Forelimb muscle (tissue), 1 donor: ENCODE data around the gene MYRF. TPM values are rescaled to one million over a fixed set of nuclear protein-coding genes. Genes with fewer than 3 reads are reported as not detected.

Experiments
- DNase-seq: peaks from one replicate; pipeline ENCODE4 v3.0.0-alpha.2; 2013; ENCODE audit warnings: low read depth
- polyA plus RNA-seq: library from polyadenylated mRNA; unstranded; fragments of 120-200 nt; gene quantifications from one replicate; pipeline ENCODE4 v1.2.1, GENCODE V29; 2013; ENCODE audit not compliant: insufficient read length

MYRF gene
- polyA plus RNA-seq, 1 donor: 0.94 TPM

DNA sequence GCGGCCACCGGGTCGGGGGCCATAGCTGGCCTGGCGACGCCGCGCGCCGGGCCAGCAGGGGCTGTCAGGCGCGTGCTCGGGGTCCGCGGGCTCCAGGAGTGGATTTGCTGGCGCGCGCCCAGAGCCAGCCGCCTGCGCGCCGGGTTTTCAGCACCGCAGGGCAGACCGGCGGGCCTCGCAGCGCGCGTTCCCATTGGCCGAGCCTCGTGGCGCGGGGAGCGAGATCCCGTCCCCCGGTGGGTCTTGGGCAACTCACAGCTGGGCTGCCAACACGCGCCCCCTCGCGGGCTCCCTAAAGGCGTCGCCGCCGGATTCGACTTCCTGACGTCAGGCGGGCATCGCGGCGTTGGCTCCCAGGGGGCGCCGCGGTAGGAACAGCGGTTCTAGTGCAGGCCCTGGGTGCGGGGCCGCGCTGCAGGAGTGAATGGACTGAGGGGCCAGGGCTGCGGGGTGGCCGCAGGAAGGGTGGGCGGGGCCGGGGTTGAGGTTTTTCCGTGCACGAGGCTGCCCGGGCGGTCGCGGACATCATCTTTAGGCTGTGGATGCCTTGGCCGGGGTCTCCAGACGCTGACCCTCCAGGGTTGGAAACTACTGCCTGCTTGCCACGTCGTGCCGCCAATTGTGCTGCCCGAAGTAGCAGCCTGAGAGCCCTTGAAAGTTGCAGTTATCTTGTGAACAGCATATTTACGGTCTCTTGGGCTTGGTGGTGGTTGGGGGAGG, 64.5 kb downstream of the MYRF start, which contains the start of gene FADS1:
TSS of gene FADS1 (minus strand) at position 268 of the 720 bp plus-strand sequence. CDS start at position 194, 74 bp downstream.
- DNase-seq: no peak

- no peak for DNase-seq
Observed at GRCh38 chr11:61817471-61818202, 65.2 kb downstream of the MYRF start.

DNA sequence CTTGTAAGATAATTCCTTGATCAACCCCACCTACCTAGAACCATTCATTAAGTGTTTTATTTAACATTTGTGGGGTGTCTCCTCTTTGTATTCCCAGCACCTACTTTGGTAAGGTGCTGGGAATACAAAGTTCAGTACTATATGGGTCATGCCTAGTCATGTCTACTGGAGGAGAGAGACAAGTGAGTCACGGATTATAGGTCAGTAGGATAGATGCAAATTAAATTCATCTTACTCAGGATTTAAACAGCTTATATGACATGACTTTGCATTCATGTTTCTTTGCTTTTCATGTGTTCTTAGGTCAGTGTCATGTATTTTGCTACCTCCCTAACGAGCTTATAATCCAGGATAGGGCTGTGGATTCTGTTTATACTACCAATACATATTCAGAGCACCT, 67.7 kb downstream of the MYRF start:
- no peak for DNase-seq

- no peak for DNase-seq
Observed at GRCh38 chr11:61826930-61827570, 74.6 kb downstream of the MYRF start.

- peak; percentile 80 for DNase-seq
Observed at GRCh38 chr11:61827571-61828378, 75.3 kb downstream of the MYRF start, which contains the start of gene FADS2. FADS2 (plus strand) TSS chr11:61828300; CDS start chr11:61828391, 91 bp downstream.

GRCh38 chr11:61828379-61828628, 75.9 kb downstream of the MYRF start:
- no peak for DNase-seq

DNA sequence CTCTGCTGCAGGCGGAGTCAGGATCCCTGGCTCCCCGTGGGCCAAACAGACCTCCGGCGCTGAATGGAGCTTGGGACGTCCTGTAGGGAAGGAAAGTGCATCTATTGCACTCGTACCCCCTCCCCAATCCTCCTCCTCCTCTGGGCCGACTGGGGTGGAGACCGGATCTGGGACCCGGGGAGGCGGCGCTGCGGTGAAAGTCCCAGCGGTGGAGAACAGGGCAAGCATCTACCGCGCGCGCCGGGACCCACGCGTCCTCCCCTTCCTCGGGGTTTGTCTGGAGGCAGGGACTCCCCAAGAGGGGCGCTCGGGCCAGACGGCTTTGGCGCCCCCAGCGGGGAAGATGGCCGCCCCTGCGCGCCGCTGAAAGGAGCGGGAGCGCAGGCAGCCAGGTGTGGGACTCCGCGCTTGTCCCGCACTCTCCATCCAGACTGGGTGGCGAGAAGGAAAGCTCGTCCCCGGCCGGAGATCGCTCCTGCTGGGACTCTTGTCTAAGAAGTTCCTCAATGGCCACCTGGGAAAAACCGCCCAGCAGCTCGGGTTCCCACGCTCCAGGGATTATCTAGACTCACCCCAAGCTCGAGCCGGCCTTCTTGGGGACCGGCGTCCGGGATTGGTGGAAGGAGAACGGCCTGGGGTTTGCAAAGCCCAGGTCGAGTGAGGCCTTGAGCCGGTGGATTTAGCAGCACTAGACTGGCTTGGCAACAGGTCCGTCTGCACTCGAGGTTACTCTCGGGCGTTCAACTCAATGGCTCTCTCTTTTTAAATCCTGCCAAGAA, 76.4 kb downstream of the MYRF start:
- DNase-seq: no peak

DNA sequence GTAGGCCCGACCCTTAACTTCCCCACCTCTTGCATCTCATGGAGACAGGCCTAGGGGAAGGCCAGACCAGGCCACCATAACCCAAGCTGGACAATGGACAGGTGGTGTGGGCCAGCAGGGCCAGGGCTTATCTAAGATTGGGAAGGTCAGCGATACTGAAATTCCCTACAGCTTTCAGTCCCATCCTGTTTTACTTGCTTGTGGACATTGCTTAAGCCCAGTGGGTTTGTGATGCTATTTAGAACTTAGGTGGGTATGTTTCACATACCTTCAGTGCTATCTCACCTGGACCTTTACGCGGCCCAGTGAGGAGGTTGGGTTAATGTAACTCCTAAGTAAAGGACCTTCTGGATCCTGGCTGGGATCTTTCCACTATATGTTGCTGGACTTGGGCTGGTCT, 77.4 kb downstream of the MYRF start:
- DNase-seq: no peak

DNA sequence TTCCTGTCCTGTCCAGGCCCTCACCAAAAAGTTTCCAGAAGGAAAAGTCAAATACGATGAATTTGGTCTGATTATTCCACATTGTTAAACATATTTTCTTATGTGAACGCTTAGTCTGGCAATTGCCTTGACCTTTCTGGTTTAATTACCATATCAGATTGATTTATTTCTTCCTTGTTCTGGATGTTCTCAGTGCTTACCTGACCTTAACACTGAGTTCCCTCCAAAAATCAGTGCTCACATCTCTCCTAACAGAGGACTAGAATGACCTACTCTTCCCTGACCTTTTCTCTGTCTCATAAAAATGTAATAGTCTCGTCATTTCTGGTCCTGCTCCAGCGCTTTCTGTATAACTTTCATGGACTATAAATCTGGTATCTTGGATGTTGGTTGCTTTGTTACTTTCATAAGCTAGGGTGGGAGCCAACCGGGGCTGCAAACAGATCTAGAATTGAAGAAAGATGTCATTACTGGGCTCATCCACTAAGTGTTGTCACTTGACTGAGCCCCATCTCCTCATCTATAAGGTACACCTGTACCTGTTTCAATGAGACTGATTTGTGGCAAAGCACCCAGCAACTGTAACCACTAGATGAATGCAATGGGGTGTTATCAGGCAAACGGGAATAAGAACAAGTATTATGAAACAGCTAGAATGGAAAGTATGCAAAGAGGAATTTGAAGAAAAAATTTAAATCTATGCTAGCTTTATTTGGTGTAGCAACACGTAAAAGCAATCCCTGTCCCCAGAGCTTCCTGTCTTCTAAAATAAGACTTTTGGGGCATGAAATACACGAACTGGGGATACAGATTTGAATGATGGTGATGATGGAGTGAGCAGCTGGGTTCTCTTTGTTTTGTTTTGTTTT, 78.0 kb downstream of the MYRF start:
- no peak for DNase-seq

GRCh38 chr11:61832207-61832606, 79.8 kb downstream of the MYRF start:
- DNase-seq: no peak

GRCh38 chr11:61832754-61833153, 80.3 kb downstream of the MYRF start:
- no peak for DNase-seq

- DNase-seq: no peak
Observed at GRCh38 chr11:61833471-61833870, 81.0 kb downstream of the MYRF start.

DNA sequence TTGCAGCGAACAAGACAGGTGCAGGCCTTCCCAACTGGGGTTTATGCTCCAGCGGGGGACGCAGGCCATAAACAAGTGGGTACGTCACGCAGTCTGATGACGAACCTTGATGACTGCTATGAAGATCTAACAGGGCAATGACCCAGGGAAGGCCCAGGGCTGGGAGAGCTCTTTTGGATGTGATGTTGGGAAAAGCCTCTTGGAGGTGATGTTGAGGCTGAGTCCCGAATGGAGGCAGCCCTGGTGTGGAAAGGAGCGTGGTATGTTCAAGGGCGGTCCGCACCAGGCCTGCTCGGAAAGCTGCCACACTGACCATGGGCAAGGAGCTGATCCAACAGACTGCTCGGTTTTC, 81.5 kb downstream of the MYRF start:
- DNase-seq: no peak

GRCh38 chr11:61834278-61835048, 82.0 kb downstream of the MYRF start:
- DNase-seq: no peak

DNA sequence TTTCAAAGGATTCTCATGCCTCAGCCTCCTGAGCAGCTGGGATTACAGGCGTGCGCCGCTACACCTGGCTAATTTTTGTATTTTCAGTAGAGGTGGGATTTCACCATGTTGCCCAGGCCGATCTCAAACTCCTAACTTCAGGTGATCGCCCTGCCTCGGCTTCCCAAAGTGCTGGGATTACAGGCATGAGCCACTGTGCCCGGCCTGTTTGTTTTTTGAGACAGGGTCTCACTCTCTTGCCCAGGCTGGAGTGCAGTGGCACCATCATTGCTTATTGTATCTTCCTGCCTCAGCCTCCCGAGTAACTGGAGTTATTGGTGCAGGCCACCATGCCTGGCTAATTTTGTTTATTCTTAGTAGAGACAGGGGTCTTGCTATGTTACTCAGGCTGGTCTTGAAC, 83.8 kb downstream of the MYRF start:
- no peak for DNase-seq

GRCh38 chr11:61837411-61838005, 85.1 kb downstream of the MYRF start:
- DNase-seq: no peak
